SH-SY5Y (cell line): ENCODE data around the gene RGP1.

Source experiments
- GATA2 ChIP-seq: IDR thresholded peaks from 2 replicates; pipeline ENCODE4 v1.6.1; 2011; ENCODE audit warnings: mild to moderate bottlenecking, low read depth, low read length
- GATA3 ChIP-seq: IDR thresholded peaks from 2 replicates; pipeline ENCODE4 v1.6.1; 2011; ENCODE audit warnings: low read depth, mild to moderate bottlenecking, low read length, moderate library complexity

DNA sequence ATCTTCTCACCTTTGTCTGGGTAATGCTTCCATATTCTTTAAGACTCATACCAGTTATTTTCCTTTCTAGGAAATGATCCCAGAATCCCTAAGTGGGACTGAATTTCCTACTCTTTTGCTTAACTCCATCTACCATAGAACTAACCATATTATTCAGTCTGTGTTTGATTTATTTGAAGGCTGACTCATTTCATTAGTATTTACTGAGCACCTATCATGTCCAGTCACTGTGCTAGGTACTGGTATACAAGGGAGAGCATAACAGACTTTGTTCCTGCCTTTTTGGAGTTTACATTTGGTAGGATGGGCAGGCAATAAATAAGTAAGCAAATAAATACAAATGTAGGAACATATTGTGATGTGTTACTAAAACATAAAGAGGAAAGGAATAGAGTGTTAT is 46.6 kb downstream of the RGP1 start:
- TF ChIP-seq GATA3 (no peak), GATA2 (no peak)
